HG03064 (cell line): ENCODE measurements around the gene PRELID1.
A peak's percentile ranks its signal among the peaks of the same experiment; 100 is the strongest.

ENCODE experiments used
- ATAC-seq: cut with Tn5 transposase; IDR thresholded peaks from one replicate; pipeline ENCODE4 v1.9.1; 2021; ENCODE audit warnings: low read depth; ENCODE audit not compliant: unreplicated experiment

The PRELID1 gene

GRCh38 chr5:177312649-177313181, 9.1 kb downstream of the PRELID1 start:
- peak; percentile 27 for ATAC-seq

- no peak for ATAC-seq
Measured at GRCh38 chr5:177313561-177314259, 10.1 kb downstream of the PRELID1 start.

- ATAC-seq: no peak
Measured at GRCh38 chr5:177314376-177315342, 11.1 kb downstream of the PRELID1 start.

- ATAC-seq: no peak
Measured at GRCh38 chr5:177315411-177315810, 11.8 kb downstream of the PRELID1 start.

GRCh38 chr5:177316005-177316404, 12.4 kb downstream of the PRELID1 start:
- ATAC-seq: no peak

- no peak for ATAC-seq
Measured at GRCh38 chr5:177317959-177318377, 14.4 kb downstream of the PRELID1 start.

- no peak for ATAC-seq
Measured at GRCh38 chr5:177319913-177320588, 16.5 kb downstream of the PRELID1 start.

- no peak for ATAC-seq
Measured at GRCh38 chr5:177320879-177321278, 17.3 kb downstream of the PRELID1 start.

- ATAC-seq: no peak
Measured at GRCh38 chr5:177325868-177326381, 22.3 kb downstream of the PRELID1 start.

- no peak for ATAC-seq
Measured at GRCh38 chr5:177327539-177328522, 24.2 kb downstream of the PRELID1 start.

- no peak for ATAC-seq
Measured at GRCh38 chr5:177328545-177329231, 25.1 kb downstream of the PRELID1 start.

GRCh38 chr5:177329883-177330282, 26.3 kb downstream of the PRELID1 start:
- no peak for ATAC-seq

GRCh38 chr5:177330991-177331842, 27.6 kb downstream of the PRELID1 start:
- ATAC-seq: no peak

GRCh38 chr5:177332031-177332895, 28.7 kb downstream of the PRELID1 start:
- ATAC-seq: no peak

- ATAC-seq: no peak
Measured at GRCh38 chr5:177332896-177333260, 29.3 kb downstream of the PRELID1 start.

GRCh38 chr5:177333420-177334154, 30.0 kb downstream of the PRELID1 start:
- ATAC-seq: no peak
